Stimulated activated CD4-positive, alpha-beta T cell treated with anti-CD3 and anti-CD28 coated beads, TNF-alpha, amount 100 ng/mL, for 24 hours (primary cell): ENCODE data around the gene MAPK8.

Experiments used
- DNase-seq, 3 experiments: peaks; one replicate each; pipeline ENCODE4 v3.0.0-alpha.2; 2020; ENCODE audit warnings: low read depth in 3 of 3

Gene MAPK8

DNA sequence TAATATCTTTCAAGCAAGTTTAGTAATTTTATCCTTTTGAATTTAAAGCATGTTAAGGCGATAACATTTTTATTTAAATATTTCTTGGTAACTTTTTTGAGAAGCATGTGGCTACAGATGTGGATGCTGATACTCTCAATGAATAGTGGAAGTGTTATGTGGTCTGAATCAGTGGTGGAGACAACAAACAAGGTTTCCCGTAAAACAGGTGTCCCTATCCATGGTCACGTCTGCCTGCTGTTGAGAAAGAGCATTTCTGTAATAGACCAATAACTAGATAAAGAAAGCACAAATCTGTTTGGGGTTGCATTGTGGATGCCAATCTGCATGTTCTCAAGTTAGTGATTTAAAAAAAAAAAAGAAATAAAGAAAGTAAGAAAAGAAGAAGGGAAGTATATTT is 13.9 kb upstream of the MAPK8 start:
- no peak for DNase-seq

DNA sequence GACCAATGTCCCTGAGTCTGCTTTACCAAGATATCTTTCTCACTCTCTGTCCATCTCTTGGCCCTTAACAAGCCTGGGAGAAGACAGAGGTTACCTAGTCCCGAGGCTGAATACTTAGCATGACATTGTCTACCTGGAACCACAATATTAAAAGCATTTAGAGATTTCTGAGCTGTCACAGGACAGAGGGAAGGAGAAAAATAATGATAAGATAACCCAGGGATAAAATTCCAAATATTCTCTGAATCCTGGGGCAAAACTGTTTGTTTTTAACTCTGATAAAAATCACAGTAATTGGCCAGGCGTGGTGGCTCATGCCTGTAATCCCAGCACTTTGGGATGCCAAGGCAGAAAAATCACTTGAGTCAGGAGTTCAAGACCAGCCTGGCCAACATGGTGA is 12.0 kb upstream of the MAPK8 start:
- DNase-seq: no peak

DNA sequence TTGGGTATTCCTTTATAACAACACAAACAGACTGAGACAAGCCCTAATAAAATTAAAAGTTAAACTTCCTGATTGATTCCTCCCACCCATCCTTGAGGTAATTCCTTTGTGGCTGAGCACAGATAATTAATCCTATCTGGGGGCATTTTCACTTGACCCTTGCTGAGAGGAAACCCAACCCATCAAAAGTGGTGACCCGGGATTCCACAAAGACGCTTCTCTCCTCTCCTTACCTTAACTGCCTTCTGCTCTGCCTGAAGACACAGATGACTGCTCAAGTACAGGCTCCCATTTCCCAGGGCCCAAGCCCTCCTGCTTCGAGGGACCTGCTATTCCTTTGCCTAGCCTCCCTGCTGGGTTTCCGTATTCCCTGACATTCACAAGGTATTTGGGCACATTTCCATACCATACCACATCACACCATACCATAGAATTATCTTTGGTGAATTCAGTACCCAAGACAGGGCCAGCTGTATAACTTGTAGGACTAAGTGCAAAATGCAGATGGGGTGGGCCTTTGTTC is 9.8 kb upstream of the MAPK8 start:
- no peak for DNase-seq

DNA sequence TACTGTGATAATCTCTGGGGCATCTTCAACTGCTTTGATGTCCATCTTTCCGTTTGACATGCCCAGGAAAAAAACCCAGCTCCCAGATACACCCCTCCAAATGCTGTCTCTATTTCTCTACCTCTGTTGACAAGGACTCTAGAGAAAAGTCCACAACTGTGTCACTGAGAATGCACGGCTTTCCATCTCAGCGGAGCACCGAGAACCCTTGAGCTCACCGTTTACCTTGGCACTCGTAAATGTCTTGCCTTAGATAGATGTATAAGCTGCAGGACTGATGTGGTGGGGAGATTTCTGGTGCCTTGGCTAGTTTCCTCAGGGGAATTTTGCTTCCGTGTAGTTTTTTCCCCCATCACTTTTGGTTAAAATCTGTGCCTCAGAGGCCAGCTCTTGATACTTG is 7.4 kb upstream of the MAPK8 start:
- DNase-seq: no peak

DNA sequence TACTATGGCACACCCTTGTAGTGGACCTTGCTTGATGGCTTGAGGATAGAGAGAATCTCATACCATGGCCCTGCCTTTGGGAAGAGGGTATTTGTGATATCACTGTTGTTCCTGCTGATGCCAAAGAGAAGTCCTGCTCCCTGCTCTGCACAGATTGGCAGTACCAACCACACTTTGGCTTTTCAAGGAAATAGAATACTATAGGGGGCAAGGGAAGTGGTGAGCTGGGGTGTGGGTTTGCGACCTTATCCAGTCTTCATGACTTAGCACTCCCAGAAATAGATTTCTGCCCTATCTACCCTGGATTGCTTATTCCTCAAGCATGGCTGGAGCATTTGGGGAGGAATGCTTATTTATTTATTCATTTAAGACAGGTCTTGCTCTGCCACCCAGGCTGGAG is 6.8 kb upstream of the MAPK8 start:
- no peak for DNase-seq

DNA sequence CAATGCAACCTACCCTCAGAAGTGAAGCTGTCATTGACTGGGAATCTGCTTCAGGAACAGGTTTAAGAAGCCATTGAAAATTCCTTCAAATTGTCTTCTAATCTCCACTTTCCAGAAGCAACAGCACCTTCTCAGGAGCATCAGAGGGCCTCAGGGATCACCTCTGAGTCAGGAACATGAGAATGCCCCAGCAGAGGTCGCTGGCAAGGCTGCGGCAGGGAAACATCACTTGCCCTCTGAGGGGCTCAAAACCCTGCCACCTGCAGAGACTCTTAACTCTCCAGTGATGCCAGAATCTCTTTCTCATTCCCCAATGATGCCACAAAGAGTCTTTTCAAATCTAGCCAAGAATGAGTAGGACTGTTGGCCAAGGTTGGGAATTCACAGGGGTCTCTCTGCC is 5.9 kb upstream of the MAPK8 start:
- DNase-seq: no peak

DNA sequence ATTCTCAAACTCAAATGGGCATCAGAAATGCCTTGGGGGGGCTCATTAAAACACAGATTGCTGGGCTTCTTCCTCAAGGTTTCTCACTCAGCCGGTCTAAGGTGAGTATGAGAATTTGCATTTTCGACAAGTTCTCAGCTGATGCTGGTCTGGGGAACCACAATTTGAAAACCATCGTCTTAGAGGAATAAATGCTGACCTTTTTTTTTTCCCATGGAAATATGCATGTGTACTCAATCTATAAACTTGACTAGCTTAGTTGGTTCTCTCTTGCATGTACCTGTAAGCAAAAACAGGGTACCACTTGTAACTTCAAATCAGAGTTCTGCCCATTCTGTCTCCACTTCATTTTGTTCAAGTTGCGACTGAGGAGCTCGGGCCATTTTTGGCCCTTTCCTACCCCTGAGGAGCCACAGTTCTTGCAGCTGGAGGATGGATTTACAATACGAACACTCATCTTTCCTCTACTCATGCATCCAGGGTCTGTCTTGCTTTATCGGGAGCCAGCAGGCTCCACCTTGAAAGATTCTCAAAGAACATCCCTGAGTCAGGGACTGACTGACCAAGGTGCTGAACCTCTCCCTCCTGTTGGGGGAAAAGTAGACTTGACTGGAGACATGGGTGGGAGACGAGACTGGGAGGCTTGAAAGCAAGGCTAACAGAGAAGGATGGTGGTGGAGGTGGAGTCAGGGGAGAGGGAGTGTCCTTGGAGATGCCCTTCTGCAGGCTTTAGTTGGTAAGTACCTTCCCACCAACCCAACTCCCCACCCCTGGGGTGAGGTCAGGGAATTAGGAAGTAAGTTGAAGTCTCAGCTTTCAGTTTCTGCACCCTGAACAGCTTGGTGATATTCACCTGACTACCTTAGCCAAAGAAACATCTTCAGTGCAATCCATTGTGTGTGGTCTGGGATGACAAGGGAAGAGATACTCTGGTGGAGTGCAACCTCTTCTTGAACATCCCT is 3.7 kb upstream of the MAPK8 start:
- no peak for DNase-seq

DNA sequence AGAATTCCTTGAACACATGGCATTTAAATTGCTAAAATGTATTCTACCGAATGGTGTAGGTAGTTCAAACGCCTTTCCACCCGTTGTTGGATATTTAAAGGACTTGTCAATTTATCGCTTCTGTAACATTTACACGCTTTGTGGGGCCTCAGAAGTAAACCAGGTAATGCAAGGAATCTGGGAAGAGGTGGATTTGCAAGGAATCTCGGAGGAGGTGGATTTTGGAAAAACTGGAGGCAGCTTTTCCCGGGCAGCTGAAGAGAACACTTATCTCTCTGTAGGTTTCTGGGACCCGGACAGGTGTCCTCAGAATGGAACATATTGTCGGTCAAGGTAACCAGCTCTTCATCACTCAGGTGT is 592 bp upstream of the MAPK8 start:
- peak in 1 of 3 experiments; percentile 1 for DNase-seq

DNA sequence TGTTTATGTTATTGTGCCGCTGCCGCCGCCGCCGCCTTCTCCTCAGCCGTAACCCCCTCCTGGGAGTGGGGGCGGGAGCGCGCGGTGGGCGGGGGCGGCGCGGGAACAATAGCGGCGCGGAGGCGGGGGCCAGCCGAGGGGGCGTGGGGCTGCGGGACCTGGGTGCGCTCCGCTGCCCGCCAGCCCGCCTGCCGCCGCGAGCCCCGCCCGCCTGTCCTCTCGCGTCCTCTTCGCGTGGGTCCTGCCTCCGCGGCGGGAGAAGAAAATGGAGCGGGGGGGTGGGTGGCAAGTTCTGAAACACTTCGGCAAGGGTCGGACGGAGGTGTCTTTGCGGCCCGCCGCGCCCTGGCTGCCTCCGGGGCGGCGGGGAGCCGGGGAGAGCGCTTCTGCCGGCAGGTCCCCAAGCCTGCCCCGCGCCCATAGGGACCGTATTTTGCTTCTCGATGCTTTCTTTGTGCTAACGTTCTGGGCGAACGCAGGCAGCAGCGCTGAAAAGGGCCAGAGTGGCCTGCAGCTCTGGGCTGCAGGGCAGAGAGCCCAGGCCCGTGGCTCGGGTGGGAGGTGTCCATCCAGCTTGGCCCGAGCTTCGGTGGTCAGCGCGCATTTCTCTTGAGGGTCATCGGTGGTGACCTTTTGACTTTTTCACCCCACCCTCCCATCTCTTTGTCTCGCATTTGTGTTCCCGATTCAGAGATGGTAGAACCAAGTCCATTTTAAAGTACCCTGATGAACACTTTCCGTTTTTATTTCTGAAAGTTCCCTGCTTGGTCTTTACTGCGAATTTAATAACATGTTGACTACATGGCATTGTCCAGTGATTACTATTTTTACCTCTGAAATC is 613 bp downstream of the MAPK8 start:
- DNase-seq: peak; percentile 26 to 47 (median 28)

DNA sequence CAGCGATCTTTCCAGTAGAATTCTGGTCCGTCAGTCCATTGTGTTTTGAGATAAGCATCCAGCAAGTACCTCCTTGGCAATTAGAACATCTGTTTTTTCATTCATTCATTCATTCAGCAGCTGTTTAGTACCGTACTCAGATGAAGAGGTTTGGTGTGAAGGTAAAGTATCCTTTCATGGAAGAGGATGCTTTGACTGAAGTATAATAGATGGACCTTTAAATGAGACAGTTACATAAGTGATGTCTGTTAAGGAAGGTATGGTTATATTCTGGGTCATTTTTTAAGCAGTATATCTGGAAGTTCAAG is 1.2 kb downstream of the MAPK8 start:
- no peak for DNase-seq

DNA sequence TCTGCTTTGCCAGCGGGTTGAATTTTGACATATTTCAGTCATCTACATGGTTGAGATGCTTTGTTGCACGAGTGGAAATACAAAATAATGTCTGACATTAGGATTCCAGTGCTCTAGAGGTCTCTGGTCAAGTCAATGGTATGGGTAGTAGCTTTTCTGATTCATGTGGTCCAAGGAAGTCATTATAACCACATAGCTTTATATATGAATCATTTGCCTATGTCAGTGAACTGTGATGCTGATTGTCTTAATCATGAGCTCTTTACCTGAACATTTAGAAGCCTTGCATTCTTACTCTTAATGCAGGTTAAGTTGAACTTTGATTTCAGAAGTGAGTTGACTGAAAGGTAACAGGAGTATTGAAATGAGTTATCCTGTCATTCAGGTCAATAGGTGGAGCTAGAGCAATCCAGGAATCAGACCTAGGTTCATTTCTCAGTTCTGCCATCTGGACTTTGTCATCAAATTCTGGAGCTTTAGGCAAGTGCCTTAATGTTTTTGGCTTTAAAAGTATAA is 3.3 kb downstream of the MAPK8 start:
- DNase-seq: no peak

DNA sequence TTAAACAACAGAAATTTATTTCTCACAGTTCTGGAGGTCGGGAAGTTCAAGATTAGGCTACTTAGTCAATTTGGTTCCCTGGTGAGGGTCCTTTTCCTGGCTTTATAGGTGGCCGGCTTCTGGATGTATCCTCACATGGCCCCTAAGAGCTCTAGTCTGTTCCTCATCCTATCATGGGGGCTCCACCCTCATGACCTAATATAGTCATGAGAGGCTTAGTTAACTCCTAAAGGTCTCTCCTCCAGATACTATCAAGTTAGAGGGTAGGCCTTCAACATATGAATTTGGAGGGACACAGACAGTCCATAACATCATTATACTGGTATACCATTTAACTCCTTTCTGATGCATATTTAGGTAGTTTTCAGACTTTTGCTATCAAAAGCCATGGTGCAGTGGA is 7.6 kb downstream of the MAPK8 start:
- no peak for DNase-seq

DNA sequence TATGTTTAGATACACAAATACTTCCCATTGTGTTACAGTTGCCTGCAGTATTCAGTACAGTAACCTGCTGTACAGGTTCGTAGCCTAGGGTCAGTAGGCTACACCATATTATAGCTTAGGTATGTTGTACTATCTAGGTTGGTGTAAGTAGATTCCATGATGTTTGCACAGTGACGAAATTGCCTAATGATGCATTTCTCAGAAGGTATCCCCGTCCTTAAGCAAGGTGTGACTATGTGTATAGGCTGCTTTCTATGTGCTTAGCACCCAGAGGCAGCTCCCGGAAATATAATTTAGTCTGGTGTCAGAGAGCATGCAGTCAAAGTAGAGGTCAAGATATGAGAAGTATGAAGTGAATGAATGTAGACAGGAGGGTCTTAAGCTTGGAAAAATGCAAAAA is 9.8 kb downstream of the MAPK8 start:
- DNase-seq: no peak

DNA sequence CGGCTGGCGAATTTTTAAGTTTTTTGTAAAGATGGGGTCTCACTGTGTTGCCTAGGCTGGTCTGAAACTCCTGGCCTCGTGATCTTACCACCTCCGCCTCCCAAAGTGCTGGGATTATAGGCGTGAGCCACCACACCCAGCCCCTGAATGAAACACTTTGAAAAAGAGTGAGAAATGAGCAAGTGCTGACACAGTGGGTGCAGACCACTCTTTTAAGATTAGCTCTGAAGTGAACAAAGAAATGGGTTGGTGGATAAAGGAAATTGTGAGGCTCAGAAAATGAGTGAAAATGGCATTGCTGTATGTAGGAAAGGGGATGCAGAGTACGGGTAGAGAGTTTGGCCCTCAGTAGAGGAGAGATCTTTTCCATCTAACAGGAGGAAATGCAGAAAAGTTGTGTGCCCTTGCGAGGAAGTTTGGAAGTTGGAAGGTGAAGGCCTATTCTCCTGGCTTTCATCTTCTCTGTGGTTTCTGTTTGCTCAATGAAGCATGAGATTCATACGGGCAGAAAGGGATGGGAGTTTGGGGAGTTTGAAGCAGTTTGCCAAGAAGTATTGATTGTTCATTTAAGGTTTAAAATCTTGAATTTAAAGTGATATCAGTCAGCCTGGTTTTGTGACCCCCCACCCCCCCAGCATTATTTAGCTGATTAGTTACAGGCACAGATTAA is 11.0 kb downstream of the MAPK8 start:
- no peak for DNase-seq

DNA sequence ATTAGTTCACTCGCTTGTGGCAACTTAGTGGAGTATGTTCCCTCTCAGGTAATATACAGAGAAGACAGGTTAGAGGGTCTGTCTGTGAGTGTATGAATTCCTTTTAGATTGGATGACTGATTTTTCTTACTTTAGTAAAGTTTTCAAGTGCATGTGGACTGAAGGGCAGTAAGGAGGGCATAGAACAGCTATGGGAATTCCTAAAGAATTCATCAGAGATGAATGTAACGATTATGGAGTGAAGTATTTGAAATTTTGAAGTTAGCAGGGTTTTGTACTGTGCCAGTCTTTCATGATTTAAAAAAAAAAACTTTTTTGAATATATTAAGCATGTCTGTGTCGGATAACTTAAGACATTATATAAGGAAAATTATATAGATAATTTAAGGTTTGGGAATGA is 15.5 kb downstream of the MAPK8 start:
- DNase-seq: no peak

DNA sequence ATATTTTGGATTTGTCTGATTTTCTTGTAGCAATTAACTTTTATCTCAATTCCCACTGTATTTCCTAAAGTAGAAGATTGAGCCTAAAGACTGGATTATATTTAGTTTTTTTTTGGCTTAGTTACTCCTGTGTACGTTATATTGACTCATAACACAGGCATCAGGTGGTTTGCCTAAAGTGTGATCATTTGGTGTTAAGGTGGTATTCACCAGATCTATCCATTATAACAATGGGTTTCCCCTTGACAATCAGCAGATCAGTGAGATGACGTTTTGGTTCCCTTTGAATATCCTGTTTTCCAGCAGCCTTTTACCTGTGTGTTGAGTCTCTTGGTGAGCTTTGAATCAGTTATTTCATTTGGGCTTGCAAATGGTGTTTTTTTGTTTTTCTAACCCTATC is 18.1 kb downstream of the MAPK8 start:
- DNase-seq: no peak

DNA sequence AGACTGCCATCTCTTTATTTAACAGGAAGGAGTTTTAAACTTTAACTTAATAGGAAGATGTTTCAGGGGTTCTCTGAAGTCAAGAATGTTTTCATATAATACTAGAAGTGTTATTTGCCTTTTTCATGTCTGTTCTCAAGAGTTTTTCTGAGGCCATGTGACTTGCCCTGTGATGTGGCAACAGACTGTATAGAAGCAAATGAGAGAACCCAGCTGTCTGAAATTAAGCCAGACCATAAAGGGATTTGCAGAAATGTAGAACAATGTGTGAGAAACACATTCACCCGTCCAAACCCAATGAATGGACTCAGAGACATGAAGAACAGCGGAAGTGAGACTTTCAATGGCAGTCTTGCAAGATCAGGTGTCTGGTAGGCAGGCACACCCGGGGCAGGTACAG is 23.8 kb downstream of the MAPK8 start:
- no peak for DNase-seq

DNA sequence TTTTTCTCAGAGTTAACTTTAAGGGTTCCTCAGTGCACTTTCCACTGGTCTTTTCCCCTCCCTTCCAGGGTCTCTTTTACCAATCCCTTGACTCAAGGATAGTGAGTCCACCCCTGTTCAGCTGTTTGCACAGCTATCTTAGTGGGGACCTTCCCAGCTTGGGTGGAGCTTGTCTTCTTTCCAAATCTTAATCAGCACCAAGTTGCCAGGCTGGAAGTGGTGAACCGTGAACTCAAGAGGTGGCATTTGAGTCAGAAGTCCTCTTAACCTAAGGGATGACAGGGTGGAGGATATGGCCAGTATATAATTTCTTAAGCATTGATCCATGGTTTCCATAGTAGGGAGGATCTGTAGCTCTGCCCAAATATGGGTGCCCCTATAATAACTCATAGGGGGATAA is 25.0 kb downstream of the MAPK8 start:
- no peak for DNase-seq

DNA sequence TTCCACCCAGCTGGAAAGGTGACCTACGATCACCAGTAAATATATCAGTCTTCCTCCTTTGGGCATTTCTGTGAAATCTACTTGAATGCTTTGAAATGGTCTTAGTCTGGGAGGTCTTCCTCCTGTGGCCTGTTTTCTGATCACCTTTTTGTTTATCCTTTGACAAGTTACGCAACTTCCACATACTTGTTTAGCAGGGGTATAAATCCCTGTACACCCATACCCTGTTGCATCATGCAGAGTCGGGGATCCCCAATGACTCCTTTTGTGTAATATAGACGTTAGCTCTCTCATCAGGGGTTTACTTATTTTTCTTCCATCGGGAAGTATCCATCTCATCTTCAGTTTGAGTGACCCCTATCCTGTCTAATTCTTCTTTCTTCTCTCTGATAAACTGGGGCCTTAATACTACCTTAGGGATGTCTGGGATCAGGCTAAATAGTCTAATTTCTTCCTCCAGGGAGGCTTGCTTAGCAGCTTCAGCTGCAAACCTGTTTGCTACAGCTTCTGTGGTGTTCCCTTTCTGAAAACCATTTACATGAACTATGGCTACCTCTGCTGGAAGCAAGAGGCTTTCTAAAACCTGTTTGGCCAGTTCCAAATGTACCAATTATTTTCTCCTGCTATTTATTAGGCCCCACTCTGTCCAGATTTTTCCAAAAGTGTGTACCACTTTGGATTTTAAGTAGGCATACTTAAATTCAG is 25.8 kb downstream of the MAPK8 start:
- no peak for DNase-seq

DNA sequence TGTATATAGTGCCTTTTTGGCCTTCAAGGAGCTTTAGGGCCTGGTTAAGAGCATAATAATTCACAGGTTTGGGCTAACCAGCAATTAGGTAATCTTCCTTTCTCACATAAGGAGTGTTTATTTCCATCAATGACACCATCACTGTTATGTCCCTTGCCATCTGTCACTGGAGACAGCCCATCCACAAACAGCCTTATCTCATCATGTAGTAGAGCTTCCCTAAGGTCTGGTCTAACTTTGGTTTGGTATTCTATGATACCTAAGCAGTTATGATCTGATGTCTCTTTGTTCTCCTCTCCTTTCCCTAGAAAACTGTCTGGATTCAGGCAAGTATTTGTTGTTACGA is 26.4 kb downstream of the MAPK8 start:
- DNase-seq: no peak

DNA sequence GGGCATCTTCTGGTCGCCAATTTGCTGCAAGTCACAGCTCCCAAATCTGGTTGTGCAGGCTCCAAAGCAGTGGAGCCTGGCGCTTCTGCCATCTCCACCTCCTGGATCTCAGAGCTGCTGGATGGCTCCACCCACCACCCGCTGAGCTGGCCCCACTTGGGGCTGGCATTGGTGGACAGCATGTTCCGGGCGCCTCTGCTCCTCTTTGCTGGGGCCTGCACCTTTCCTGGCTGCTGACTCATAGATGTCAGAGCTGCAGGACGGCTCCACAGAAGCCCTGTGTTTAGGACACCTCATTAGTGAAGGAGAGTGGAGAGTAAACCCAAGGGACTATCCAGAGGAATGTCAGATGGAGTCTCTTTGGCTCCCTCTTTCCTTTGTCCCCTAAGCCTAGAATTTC is 27.4 kb downstream of the MAPK8 start:
- DNase-seq: no peak

DNA sequence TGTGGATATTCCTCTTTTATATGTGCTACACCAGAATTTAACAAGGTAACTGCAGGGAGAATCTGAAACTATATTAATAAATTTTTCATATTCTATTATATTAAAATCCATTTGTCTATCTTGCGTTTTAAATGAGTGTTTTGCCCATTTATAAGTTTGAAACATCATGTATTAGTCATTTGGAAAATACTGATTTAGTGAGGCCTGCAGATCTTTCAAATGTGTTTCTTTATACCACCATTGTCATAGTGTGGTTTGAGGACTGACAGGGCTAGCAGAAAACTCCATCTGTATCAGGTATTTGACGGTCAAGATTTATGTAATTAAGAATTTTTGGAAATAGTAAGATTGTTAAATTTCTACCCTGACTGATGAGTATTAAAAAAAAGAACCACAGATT is 29.3 kb downstream of the MAPK8 start:
- DNase-seq: no peak
